Measurements from ENCODE around the gene HTRA1. TPM values are rescaled to one million over a fixed set of nuclear protein-coding genes. Genes with fewer than 3 reads are reported as not detected.

Gene HTRA1
- total and polyA plus RNA-seq, 10 of the 15 experiments (the other 5 are each of a cell fraction or from before 2014, with no cell fraction given): 0.13 TPM; not detected in 9

DNA sequence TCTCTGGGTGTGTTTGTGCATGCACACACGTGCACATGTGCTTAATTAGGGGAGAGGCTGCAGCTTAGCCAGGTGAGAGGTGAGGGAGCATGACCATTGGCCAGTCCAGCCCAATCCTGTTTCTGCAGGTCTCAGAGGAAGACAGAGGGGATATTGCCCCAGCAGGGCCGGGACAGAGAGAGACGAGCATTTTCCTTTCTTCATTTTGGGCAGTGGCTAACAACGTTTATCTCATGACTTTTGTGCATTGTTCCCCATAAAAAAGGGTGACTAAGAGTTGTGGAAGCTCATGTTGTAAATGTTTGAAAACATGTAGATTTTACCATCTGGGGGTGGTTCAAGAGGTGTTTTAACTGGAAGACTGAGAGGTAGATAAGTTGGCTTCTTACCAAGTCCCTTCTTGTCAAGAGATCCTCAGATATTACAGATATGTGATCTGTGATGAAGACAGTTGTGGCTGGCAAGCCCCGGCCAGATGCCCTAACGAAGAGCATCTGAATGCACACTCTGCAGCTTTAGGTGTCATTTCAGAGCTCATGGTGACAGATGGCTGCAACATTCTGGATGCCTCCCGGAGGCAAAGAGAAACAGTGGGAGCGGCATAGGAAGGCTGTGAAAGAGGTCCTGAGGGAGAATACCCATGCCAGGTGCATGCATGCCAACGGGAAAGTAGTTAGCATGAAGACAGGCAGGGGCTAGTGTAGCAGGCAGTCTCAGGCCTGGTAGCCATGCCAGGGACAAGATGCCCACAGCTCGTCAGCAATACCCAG lies 82.5 kb downstream of the HTRA1 start:
- in situ Hi-C loops (cut with MboI): no loop called here
- FAIRE-seq (no peak), ATAC-seq (no peak), DNase-seq (ENCODE audit: low read depth, low spot score) (no peak)
- Histone ChIP-seq H3K9ac (ENCODE audit: control insufficient read depth, insufficient read depth, low read length) (no peak overlapping the region), H3K4me3 (no peak overlapping the region), H3K27ac (ENCODE audit: control insufficient read depth, insufficient read depth) (no peak overlapping the region), H3K4me2 (ENCODE audit: control insufficient read depth, insufficient read depth) (no peak overlapping the region), H3K9me3 (replicated peaks; ENCODE audit: control insufficient read depth, insufficient read depth, low read length) (no peaks in the 10 kb centered on the region), H3K36me3 (ENCODE audit: control insufficient read depth in 2 of 2, insufficient read depth in 2 of 2, low read length in 1 of 2) (no peaks in the 10 kb centered on the region), H3K4me1 (ENCODE audit: control insufficient read depth, insufficient read depth, low read length) (no peaks in the 10 kb centered on the region), H3K79me2 (ENCODE audit: control insufficient read depth, insufficient read depth, low read length) (no peaks in the 10 kb centered on the region), H2AFZ (ENCODE audit: control insufficient read depth, low read depth, low read length) (no peak overlapping the region), H4K20me1 (ENCODE audit: control insufficient read depth, insufficient read depth) (no peaks in the 10 kb centered on the region), H3K27me3 (replicated peaks in 1 of 2; ENCODE audit: control insufficient read depth in 2 of 2, insufficient read depth in 2 of 2, low read length in 1 of 2) (peaks cover 0 to 1% of the 10 kb centered on the region in 2 experiments; a peak in 2 of 4 replicates)
- ChIA-PET CTCF (no interaction called here), SMC1A (ENCODE audit: uncharacterized antibody, unreplicated experiment) (no interaction called here), POLR2A (no interaction called here), RAD21 (ENCODE audit: unreplicated experiment) (no interaction called here)
- BruUV-seq (replicated peaks): no TSS peak
- 19% methylated on average over 10 of the region's 10 CpGs for WGBS (ENCODE audit: insufficient coverage, insufficient replicate concordance, low lambda C conversion rate, missing lambda C conversion rate)
- intact Hi-C loops (cut with micrococcal nuclease; ENCODE audit: unreplicated experiment): no loop called here
- TF ChIP-seq CHD2 (IDR thresholded peaks at IDR 0.05; ENCODE audit: borderline replicate concordance, low read depth, low read length) (no peak), ZSCAN29 (IDR thresholded peaks at IDR 0.05) (no peak), PML (IDR thresholded peaks at IDR 0.05; ENCODE audit: low read length) (no peak), KDM1A (IDR thresholded peaks at IDR 0.05; ENCODE audit: borderline replicate concordance) (no peak), RFX5 (IDR thresholded peaks at IDR 0.05; ENCODE audit: low read depth, low read length) (no peak), NFXL1 (IDR thresholded peaks at IDR 0.05; ENCODE audit: borderline replicate concordance) (no peak), SRF (IDR thresholded peaks at IDR 0.05; ENCODE audit: low read depth in 2 of 2, low read length in 2 of 2) (no peak), NFIC (IDR thresholded peaks at IDR 0.05; ENCODE audit: low read depth, low read length) (no peak), POLR2AphosphoS5 (IDR thresholded peaks at IDR 0.05; ENCODE audit: low read length) (no peak), EGR1 (IDR thresholded peaks at IDR 0.05; ENCODE audit: borderline replicate concordance in 1 of 2, low read depth in 2 of 2, low read length in 2 of 2) (no peak), IKZF1 (conservative IDR thresholded peaks at IDR 0.05) (no peak), MEF2A (IDR thresholded peaks at IDR 0.05; ENCODE audit: insufficient read depth, low read depth, low read length) (no peak)
- TF ChIP-seq, protein P1, sequence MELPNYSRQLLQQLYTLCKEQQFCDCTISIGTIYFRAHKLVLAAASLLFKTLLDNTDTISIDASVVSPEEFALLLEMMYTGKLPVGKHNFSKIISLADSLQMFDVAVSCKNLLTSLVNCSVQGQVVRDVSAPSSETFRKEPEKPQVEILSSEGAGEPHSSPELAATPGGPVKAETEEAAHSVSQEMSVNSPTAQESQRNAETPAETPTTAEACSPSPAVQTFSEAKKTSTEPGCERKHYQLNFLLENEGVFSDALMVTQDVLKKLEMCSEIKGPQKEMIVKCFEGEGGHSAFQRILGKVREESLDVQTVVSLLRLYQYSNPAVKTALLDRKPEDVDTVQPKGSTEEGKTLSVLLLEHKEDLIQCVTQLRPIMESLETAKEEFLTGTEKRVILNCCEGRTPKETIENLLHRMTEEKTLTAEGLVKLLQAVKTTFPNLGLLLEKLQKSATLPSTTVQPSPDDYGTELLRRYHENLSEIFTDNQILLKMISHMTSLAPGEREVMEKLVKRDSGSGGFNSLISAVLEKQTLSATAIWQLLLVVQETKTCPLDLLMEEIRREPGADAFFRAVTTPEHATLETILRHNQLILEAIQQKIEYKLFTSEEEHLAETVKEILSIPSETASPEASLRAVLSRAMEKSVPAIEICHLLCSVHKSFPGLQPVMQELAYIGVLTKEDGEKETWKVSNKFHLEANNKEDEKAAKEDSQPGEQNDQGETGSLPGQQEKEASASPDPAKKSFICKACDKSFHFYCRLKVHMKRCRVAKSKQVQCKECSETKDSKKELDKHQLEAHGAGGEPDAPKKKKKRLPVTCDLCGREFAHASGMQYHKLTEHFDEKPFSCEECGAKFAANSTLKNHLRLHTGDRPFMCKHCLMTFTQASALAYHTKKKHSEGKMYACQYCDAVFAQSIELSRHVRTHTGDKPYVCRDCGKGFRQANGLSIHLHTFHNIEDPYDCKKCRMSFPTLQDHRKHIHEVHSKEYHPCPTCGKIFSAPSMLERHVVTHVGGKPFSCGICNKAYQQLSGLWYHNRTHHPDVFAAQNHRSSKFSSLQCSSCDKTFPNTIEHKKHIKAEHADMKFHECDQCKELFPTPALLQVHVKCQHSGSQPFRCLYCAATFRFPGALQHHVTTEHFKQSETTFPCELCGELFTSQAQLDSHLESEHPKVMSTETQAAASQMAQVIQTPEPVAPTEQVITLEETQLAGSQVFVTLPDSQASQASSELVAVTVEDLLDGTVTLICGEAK (IDR thresholded peaks at IDR 0.05; ENCODE audit: borderline replicate concordance): no peak

Data from GM12878 (cell line).